CD1c-positive myeloid dendritic cell (primary cell): ENCODE results near the gene RAB35.
"Not testable (repeated sequence)": the region's sequence is repeated elsewhere in the genome, so short reads cannot be mapped to it uniquely, and the experiment has no call there.

Experiments
- DNase-seq: peaks from one replicate; pipeline ENCODE4 v3.0.0-alpha.2; 2016; ENCODE audit errors: extremely low spot score

Gene RAB35

GRCh38 chr12:120060717-120061116, 55.8 kb downstream of the RAB35 start:
- no peak for DNase-seq

GRCh38 chr12:120060196-120060595, 56.4 kb downstream of the RAB35 start:
- no peak for DNase-seq

GRCh38 chr12:120056739-120057138, 59.8 kb downstream of the RAB35 start:
- no peak for DNase-seq

- no peak for DNase-seq
Measured at GRCh38 chr12:120055231-120056000, 61.1 kb downstream of the RAB35 start.

- no peak for DNase-seq
Measured at GRCh38 chr12:120054293-120054692, 62.3 kb downstream of the RAB35 start.

GRCh38 chr12:120051535-120051934, 65.0 kb downstream of the RAB35 start:
- no peak for DNase-seq

GRCh38 chr12:120049426-120049825, 67.1 kb downstream of the RAB35 start:
- DNase-seq = no peak

- no peak for DNase-seq
Measured at GRCh38 chr12:120048263-120048662, 68.3 kb downstream of the RAB35 start.

GRCh38 chr12:120047072-120047471, 69.5 kb downstream of the RAB35 start:
- no peak for DNase-seq

- DNase-seq = not testable (repeated sequence)
Measured at GRCh38 chr12:120045367-120045766, 71.2 kb downstream of the RAB35 start.
